Measurements from ENCODE around the gene ASB18. TPM values are rescaled to one million over a fixed set of nuclear protein-coding genes. Genes with fewer than 3 reads are reported as not detected.

The ASB18 gene
- total RNA-seq, 1 experiment from 2014 or later = not detected

DNA sequence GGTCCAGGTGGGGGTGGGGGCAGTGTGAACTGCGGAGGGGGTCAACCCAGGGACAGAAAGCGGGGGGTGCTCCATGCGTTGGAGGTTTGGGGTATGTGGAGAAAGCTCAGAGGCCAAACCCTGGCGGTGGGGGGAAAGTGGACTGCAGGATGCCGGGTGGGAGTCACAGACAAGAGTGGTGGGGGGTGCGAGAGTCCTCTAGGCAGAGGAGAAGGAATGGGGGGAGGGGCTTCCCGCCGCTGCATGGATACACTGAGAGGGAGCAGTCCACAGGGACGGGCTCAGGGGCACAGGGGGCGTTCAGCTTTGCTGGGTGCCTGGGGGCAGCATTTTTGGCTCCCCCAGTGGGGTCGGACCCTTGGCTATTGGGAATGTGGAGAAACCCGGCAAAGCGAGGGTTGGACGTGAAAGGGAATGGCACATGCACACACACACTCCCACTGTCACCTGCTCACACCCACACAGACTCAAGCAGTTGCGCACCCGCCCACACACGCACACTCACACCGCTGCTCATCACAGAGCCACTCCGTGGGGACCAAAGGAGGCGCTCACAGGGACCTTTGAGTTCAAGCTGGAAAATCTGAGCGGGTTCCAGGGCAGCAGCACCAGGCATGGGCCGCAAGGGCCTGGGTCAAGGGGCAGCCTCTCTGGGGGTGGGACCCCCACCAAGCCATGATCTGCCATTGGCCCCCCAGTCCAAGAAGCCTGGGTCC lies 103.7 kb downstream of the ASB18 start:
- Histone ChIP-seq H3K36me3 (ENCODE audit: control insufficient read depth, insufficient read depth, low read length) (no peaks in the 10 kb centered on the region), H3K4me1 (ENCODE audit: control insufficient read depth, insufficient read depth, low read length) (no peaks in the 10 kb centered on the region), H3K27me3 (ENCODE audit: control insufficient read depth, insufficient read depth, low read length) (no peaks in the 10 kb centered on the region), H3K9me3 (ENCODE audit: control insufficient read depth, insufficient read depth, low read depth, low read length) (no peaks in the 10 kb centered on the region), H3K27ac (ENCODE audit: low read length) (no peak overlapping the region), H3K4me3 (ENCODE audit: low read depth in 2 of 2, low read length in 2 of 2) (no peak overlapping the region)
- in situ Hi-C loops (cut with HindIII; ENCODE audit: low pct_unique_long_range_greater_than_20kb, low sequenced_read_pairs) = no loop called here
- POLR2A ChIA-PET = no interaction called here
- CTCF ChIA-PET = interaction anchor here (1.8 kb wide), 1 partner anchor 15 kb away, joined by 4 read pairs; no protein-coding TSS in a partner anchor
- TF ChIP-seq, protein P1, sequence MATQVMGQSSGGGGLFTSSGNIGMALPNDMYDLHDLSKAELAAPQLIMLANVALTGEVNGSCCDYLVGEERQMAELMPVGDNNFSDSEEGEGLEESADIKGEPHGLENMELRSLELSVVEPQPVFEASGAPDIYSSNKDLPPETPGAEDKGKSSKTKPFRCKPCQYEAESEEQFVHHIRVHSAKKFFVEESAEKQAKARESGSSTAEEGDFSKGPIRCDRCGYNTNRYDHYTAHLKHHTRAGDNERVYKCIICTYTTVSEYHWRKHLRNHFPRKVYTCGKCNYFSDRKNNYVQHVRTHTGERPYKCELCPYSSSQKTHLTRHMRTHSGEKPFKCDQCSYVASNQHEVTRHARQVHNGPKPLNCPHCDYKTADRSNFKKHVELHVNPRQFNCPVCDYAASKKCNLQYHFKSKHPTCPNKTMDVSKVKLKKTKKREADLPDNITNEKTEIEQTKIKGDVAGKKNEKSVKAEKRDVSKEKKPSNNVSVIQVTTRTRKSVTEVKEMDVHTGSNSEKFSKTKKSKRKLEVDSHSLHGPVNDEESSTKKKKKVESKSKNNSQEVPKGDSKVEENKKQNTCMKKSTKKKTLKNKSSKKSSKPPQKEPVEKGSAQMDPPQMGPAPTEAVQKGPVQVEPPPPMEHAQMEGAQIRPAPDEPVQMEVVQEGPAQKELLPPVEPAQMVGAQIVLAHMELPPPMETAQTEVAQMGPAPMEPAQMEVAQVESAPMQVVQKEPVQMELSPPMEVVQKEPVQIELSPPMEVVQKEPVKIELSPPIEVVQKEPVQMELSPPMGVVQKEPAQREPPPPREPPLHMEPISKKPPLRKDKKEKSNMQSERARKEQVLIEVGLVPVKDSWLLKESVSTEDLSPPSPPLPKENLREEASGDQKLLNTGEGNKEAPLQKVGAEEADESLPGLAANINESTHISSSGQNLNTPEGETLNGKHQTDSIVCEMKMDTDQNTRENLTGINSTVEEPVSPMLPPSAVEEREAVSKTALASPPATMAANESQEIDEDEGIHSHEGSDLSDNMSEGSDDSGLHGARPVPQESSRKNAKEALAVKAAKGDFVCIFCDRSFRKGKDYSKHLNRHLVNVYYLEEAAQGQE (IDR thresholded peaks at IDR 0.05; ENCODE audit: insufficient read depth in 1 of 2, low read depth in 2 of 2, low read length in 1 of 2) = no peak
- no peak for TF ChIP-seq SIN3A (IDR thresholded peaks at IDR 0.05; ENCODE audit: borderline replicate concordance, insufficient read depth, low read depth, low read length)
- no peak for TF ChIP-seq TCF7L2 (IDR thresholded peaks at IDR 0.05; ENCODE audit: low read depth, low read length)
- no peak for TF ChIP-seq POLR2AphosphoS5 (IDR thresholded peaks at IDR 0.05; ENCODE audit: low read depth, low read length)
- TF ChIP-seq, protein P2, sequence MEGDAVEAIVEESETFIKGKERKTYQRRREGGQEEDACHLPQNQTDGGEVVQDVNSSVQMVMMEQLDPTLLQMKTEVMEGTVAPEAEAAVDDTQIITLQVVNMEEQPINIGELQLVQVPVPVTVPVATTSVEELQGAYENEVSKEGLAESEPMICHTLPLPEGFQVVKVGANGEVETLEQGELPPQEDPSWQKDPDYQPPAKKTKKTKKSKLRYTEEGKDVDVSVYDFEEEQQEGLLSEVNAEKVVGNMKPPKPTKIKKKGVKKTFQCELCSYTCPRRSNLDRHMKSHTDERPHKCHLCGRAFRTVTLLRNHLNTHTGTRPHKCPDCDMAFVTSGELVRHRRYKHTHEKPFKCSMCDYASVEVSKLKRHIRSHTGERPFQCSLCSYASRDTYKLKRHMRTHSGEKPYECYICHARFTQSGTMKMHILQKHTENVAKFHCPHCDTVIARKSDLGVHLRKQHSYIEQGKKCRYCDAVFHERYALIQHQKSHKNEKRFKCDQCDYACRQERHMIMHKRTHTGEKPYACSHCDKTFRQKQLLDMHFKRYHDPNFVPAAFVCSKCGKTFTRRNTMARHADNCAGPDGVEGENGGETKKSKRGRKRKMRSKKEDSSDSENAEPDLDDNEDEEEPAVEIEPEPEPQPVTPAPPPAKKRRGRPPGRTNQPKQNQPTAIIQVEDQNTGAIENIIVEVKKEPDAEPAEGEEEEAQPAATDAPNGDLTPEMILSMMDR (IDR thresholded peaks at IDR 0.05) = no peak
- intact Hi-C loops (cut with micrococcal nuclease; ENCODE audit: unreplicated experiment) = no loop called here
- DNase-seq (ENCODE audit: low read depth, low spot score) (no peak), ATAC-seq (no peak)
- no TSS peak for BruUV-seq (replicated peaks)

DNA sequence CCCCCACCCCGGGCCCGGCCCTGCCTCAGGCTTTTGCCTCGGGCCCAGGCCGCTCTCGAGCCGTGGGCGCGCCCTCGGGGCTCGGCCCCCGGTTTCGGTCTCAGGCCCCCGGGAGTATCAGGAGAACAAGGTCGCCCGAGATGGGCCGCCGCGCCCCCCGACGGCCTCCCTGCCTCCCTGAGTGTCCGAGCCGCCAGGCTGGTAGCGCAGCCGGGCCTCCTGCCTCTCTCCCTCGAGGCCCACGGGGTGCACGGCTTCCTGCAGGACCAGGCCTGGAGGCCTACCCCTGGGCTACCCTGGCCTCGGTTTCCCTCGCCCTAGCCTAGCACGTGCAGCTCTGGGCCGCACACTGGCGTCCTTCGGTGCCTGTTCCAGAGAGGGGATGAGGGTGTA lies 104.4 kb downstream of the ASB18 start:
- no peaks in the 10 kb centered on the region for H3K4me1 ChIP-seq (ENCODE audit: control insufficient read depth, insufficient read depth, low read length)
- H3K36me3 ChIP-seq (ENCODE audit: control insufficient read depth, insufficient read depth, low read length) = no peaks in the 10 kb centered on the region
- ATAC-seq (no peak), DNase-seq (ENCODE audit: low read depth, low spot score) (no peak)
- in situ Hi-C loops (cut with HindIII; ENCODE audit: low pct_unique_long_range_greater_than_20kb, low sequenced_read_pairs) = no loop called here
- H3K9me3 ChIP-seq (ENCODE audit: control insufficient read depth, insufficient read depth, low read depth, low read length) = no peaks in the 10 kb centered on the region
- no peaks in the 10 kb centered on the region for H3K27me3 ChIP-seq (ENCODE audit: control insufficient read depth, insufficient read depth, low read length)
- TF ChIP-seq SIN3A (IDR thresholded peaks at IDR 0.05; ENCODE audit: borderline replicate concordance, insufficient read depth, low read depth, low read length) = no peak
- TF ChIP-seq, protein P1 (IDR thresholded peaks at IDR 0.05; ENCODE audit: insufficient read depth in 1 of 2, low read depth in 2 of 2, low read length in 1 of 2) = no peak
- TF ChIP-seq, protein P2 (IDR thresholded peaks at IDR 0.05) = no peak
- no peak for TF ChIP-seq TCF7L2 (IDR thresholded peaks at IDR 0.05; ENCODE audit: low read depth, low read length)
- TF ChIP-seq POLR2AphosphoS5 (IDR thresholded peaks at IDR 0.05; ENCODE audit: low read depth, low read length) = no peak
- H3K27ac ChIP-seq (ENCODE audit: low read length) = no peak overlapping the region
- no peak overlapping the region for H3K4me3 ChIP-seq (ENCODE audit: low read depth in 2 of 2, low read length in 2 of 2)
- intact Hi-C loops (cut with micrococcal nuclease; ENCODE audit: unreplicated experiment) = no loop called here
- CTCF ChIA-PET = no interaction called here
- no TSS peak for BruUV-seq (replicated peaks)
- POLR2A ChIA-PET = no interaction called here

All from Panc1 (cell line).